Heart left ventricle (tissue), 16 donors: ENCODE data around the gene TRIM54. TPM values are rescaled to one million over a fixed set of nuclear protein-coding genes. Genes with fewer than 3 reads are reported as not detected.
"Not testable (repeated sequence)": the region's sequence is repeated elsewhere in the genome, so short reads cannot be mapped to it uniquely, and the experiment has no call there.

ENCODE experiments used
- ATAC-seq, 4 donors: fragments of 200-7000 bp; cut with Tn5 transposase; one replicate each; pipeline ENCODE4 v1.9.1; 2020 to 2022; ENCODE audit warnings: moderate library complexity in 4 of 4, mild to moderate bottlenecking in 3 of 4, moderate number of reproducible peaks in 1 of 4
- DNase-seq, 5 donors: peaks; one replicate each; pipeline ENCODE4 v3.0.0-alpha.2; 2020
- H3K27ac ChIP-seq, 12 donors: fragments of 200-600 bp; sonication (generic) in 4 of 12; one replicate each; pipeline versions ENCODE4 v1.5.0 to v1.8.0; 2016 to 2022; ENCODE audit warnings: mild to moderate bottlenecking in 2 of 12
- H3K27me3 ChIP-seq, 9 donors: fragments of 200-600 bp; sonication (generic) in 2 of 9; one replicate each; pipeline versions ENCODE4 v1.5.1 to v1.8.0; 2016 to 2022; ENCODE audit warnings: mild to moderate bottlenecking in 3 of 9
- H3K36me3 ChIP-seq, 9 donors: fragments of 200-600 bp; sonication (generic) in 2 of 9; one replicate each; pipeline versions ENCODE4 v1.5.0 to v1.8.0; 2018 to 2022; ENCODE audit warnings: mild to moderate bottlenecking in 2 of 9
- H3K4me1 ChIP-seq, 12 donors: fragments of 200-600 bp; sonication (generic) in 4 of 12; one replicate each; pipeline versions ENCODE4 v1.5.0 to v1.8.0; 2016 to 2022; ENCODE audit warnings: mild to moderate bottlenecking in 3 of 12
- H3K4me3 ChIP-seq, 12 donors: fragments of 200-600 bp; sonication (generic) in 4 of 12; one replicate each; pipeline versions ENCODE4 v1.5.0 to v1.8.0; 2017 to 2022; ENCODE audit warnings: mild to moderate bottlenecking in 9 of 12, moderate library complexity in 4 of 12
- H3K9me3 ChIP-seq, 12 donors: fragments of 200-600 bp; sonication (generic) in 4 of 12; one replicate each; pipeline versions ENCODE4 v1.5.0 to v1.8.0; 2016 to 2022; ENCODE audit warnings: mild to moderate bottlenecking in 1 of 12
- CTCF ChIP-seq, 12 donors: fragments of 200-600 bp; sonication (generic) in 4 of 12; IDR thresholded peaks; one replicate each; pipeline versions ENCODE4 v1.5.0 to v1.8.0; 2018 to 2022; ENCODE audit warnings: antibody characterized with exemption in 12 of 12, mild to moderate bottlenecking in 5 of 12
- POLR2A ChIP-seq, 2 donors: fragments of 450-650 bp; IDR thresholded peaks; one replicate each; pipeline ENCODE4 v1.6.1; 2017; ENCODE audit warnings: antibody characterized with exemption in 2 of 2, mild to moderate bottlenecking in 2 of 2, moderate library complexity in 2 of 2
- WGBS, 4 donors: extraction: QIAGEN DNeasy Blood & Tissue Kit in 2 of 4; methylation state at CpG; one replicate each; pipeline versions ENCODE4 v1.1.5 to v1.1.7; 2013 to 2018; 5-methylcytosine and 5-hydroxymethylcytosine counted together
- intact Hi-C, 10 donors: fragments of 100-400 bp; cut with DNase I; formaldehyde crosslinking; loops; one replicate each; pipeline versions ENCODE4 v1.11.1 to v1.14.2; 2022
- polyA plus RNA-seq, 2 donors: library from polyadenylated mRNA; stranded (reverse); fragments of 200-250 nt; gene quantifications; one replicate each; pipeline ENCODE4 v1.2.3, GENCODE V29; 2013
- total RNA-seq, 9 donors: library from RNA; depleted of rRNA in 2 of 9; stranded (reverse); fragments of >200 nt in 2 of 9; fragmentation: NEBNext Ultra II Directional in 3 of 9; extraction: Animal tissue kit (Norgen Biotek cat#: 25700) in 3 of 9; gene quantifications; one replicate each; pipeline versions ENCODE4 v1.1.0 to v1.2.4, GENCODE V29; 2016 to 2023
- donor health status: ischemic (EF 13 %, LVEDD 7.1; RV severe dilation, severe dysfunction).
- donor health status: healthy with polysubstance abuse.
- donor health status: DM: no; HTN: yes; CAD: no.
- donor health status: DM: no; HTN: no; CAD: no.
- donor health status: ischemic (EF 25% LVEDD 6.9; RV normal size, moderate dysfunction).
- donor health status: ischemic (EF 25% LVEDD 5.7; RV mildly dilated, moderate dysfunction).
- donor health status: healthy.
- donor health status: DM: yes; HTN: yes; CAD: no.
- donor health status: ischemic (EF 35%, LVEDD 5.7; RV mildly dilated, moderate dysfunction).
- donor health status: nonischemic (EF 11% LVEDD 7.7; RV severe dilation, severe dysfunction).
- donor health status: DM: yes; HTN: yes; CAD: no.
- donor health status: PGD.
- donor health status: ischemic (EF 29% LVEDD 5.4; RV normal size, mild dysfunction).
- donor health status: nonischemic (EF 23%, LVEDD 6.1; RV moderate dilation, normal function).

TRIM54 gene
- total and polyA plus RNA-seq, 11 donors: 128 to 329 (median 241) TPM

- H3K27me3 ChIP-seq: peaks cover 0 to 25% (median 0%) of the 10 kb centered on the region in 9 donors
- H3K9me3 ChIP-seq: no peaks in the 10 kb centered on the region
- 70 to 86% (median 74%) methylated on average over 3 of the region's 3 CpGs for WGBS, 4 donors
- H3K4me1 ChIP-seq: peaks cover 0 to 43% (median 7%) of the 10 kb centered on the region in 12 donors
- TF ChIP-seq POLR2A (IDR thresholded peaks at IDR 0.05) (no peak), CTCF (IDR thresholded peaks at IDR 0.05) (no peak)
- H3K4me3 ChIP-seq: no peak overlapping the region
- ATAC-seq (no peak), DNase-seq (no peak)
- no peaks in the 10 kb centered on the region for H3K36me3 ChIP-seq
- intact Hi-C loops: loop anchor here in 2 of 10 donors (10.0 kb wide), 2 partner anchors 305 to 315 kb away; no protein-coding TSS in a partner anchor
- peak overlapping the region in 2 of 12 donors; percentile 71 to 91 for H3K27ac ChIP-seq
Measured at GRCh38 chr2:27270131-27270530, 12.1 kb upstream of the TRIM54 start.

GRCh38 chr2:27270670-27271069, 11.6 kb upstream of the TRIM54 start:
- H3K4me3 ChIP-seq: no peak overlapping the region
- no peaks in the 10 kb centered on the region for H3K9me3 ChIP-seq
- WGBS, 4 donors: 50 to 70% (median 55%) methylated on average over 2 of the region's 2 CpGs
- DNase-seq (no peak), ATAC-seq (no peak)
- intact Hi-C loops: loop anchor here in 2 of 10 donors (10.0 kb wide), 2 partner anchors 306 to 316 kb away; no protein-coding TSS in a partner anchor
- peak overlapping the region in 9 of 12 donors; percentile 62 to 91 (median 76) for H3K27ac ChIP-seq
- peaks cover 0 to 38% (median 5%) of the 10 kb centered on the region in 12 donors for H3K4me1 ChIP-seq
- H3K36me3 ChIP-seq: no peaks in the 10 kb centered on the region
- H3K27me3 ChIP-seq: peaks cover 0 to 19% (median 0%) of the 10 kb centered on the region in 9 donors
- TF ChIP-seq CTCF (IDR thresholded peaks at IDR 0.05) (no peak), POLR2A (IDR thresholded peaks at IDR 0.05) (no peak)

- H3K27me3 ChIP-seq: peaks cover 0 to 11% (median 0%) of the 10 kb centered on the region in 9 donors
- WGBS, 4 donors: 20 to 30% (median 26%) methylated on average over 11 of the region's 11 CpGs
- peak; percentile 87 to 95 (median 93) for ATAC-seq
Measured at GRCh38 chr2:27271631-27272340, 10.4 kb upstream of the TRIM54 start.

GRCh38 chr2:27272537-27273522, 9.4 kb upstream of the TRIM54 start:
- WGBS, 4 donors: 53 to 56% (median 54%) methylated on average over 15 of the region's 15 CpGs
- intact Hi-C loops: loop anchor here in 2 of 10 donors (10.0 kb wide), 2 partner anchors 308 to 318 kb away; no protein-coding TSS in a partner anchor
- not testable (repeated sequence) for H3K4me3 ChIP-seq, H3K36me3 ChIP-seq, DNase-seq, H3K27me3 ChIP-seq, H3K9me3 ChIP-seq
- peak in 2 of 4 donors; percentile 7 to 40 for ATAC-seq
- H3K4me1 ChIP-seq: peaks cover 0 to 38% (median 5%) of the 10 kb centered on the region in 12 donors
- peak overlapping the region; percentile 60 to 91 (median 77) for H3K27ac ChIP-seq

More at GRCh38 chr2:27271631-27272340, 10.4 kb upstream of the TRIM54 start:
- Histone ChIP-seq H3K4me1 (peaks cover 0 to 38% (median 5%) of the 10 kb centered on the region in 12 donors), H3K9me3 (no peaks in the 10 kb centered on the region), H3K27ac (peak overlapping the region; percentile 62 to 91 (median 77)), H3K4me3 (no peak overlapping the region), H3K36me3 (no peaks in the 10 kb centered on the region)
- intact Hi-C loops: loop anchor here in 2 of 10 donors (10.0 kb wide), 2 partner anchors 307 to 317 kb away; no protein-coding TSS in a partner anchor
- TF ChIP-seq POLR2A (IDR thresholded peaks at IDR 0.05) (peak in 1 of 2 donors; percentile 32), CTCF (IDR thresholded peaks at IDR 0.05) (no peak)
- peak in 3 of 5 donors; percentile 64 to 69 (median 66) for DNase-seq
